Neural progenitor cell (in vitro differentiated cells): ENCODE measurements around the gene HTR3C. TPM values are rescaled to one million over a fixed set of nuclear protein-coding genes. Genes with fewer than 3 reads are reported as not detected.
"Not testable (repeated sequence)": the region's sequence is repeated elsewhere in the genome, so short reads cannot be mapped to it uniquely, and the experiment has no call there.

ENCODE experiments used
- DNase-seq: peaks from one replicate; pipeline ENCODE4 v3.0.0-alpha.2; 2016; ENCODE audit warnings: low spot score
- H2AFZ ChIP-seq: fragments of 200-600 bp; sonication (generic); replicated peaks from 2 replicates; pipeline ENCODE4 v1.6.1; 2016; ENCODE audit warnings: antibody characterized with exemption
- H3F3A ChIP-seq: fragments of 200-600 bp; sonication (generic); 2 replicates; pipeline ENCODE4 v1.6.1; 2016; ENCODE audit warnings: antibody characterized with exemption, low read depth
- H3K27ac ChIP-seq: fragments of 200-600 bp; sonication (generic); 2 replicates; pipeline ENCODE4 v1.5.1; 2016; ENCODE audit warnings: mild to moderate bottlenecking
- H3K27me3 ChIP-seq: fragments of 200-600 bp; sonication (generic); 2 replicates; pipeline ENCODE4 v1.6.1; 2016; ENCODE audit warnings: mild to moderate bottlenecking, moderate library complexity
- H3K36me3 ChIP-seq: fragments of 200-600 bp; sonication (generic); 2 replicates; pipeline ENCODE4 v1.5.1; 2016
- H3K4me1 ChIP-seq: fragments of 200-600 bp; sonication (generic); 2 replicates; pipeline ENCODE4 v1.6.1; 2016; ENCODE audit warnings: mixed run types
- H3K4me2 ChIP-seq: fragments of 200-600 bp; sonication (generic); 2 replicates; pipeline ENCODE4 v1.6.1; 2016
- H3K4me3 ChIP-seq: fragments of 200-600 bp; sonication (generic); 2 replicates; pipeline ENCODE4 v1.5.1; 2016
- H3K79me2 ChIP-seq: fragments of 200-600 bp; sonication (generic); 2 replicates; pipeline ENCODE4 v1.6.1; 2016; ENCODE audit warnings: low read depth
- H3K9ac ChIP-seq: fragments of 200-600 bp; sonication (generic); 2 replicates; pipeline ENCODE4 v1.6.1; 2016
- H3K9me3 ChIP-seq: fragments of 200-600 bp; sonication (generic); 2 replicates; pipeline ENCODE4 v1.5.1; 2016; ENCODE audit warnings: low read depth
- H4K20me1 ChIP-seq: fragments of 200-600 bp; sonication (generic); 2 replicates; pipeline ENCODE4 v1.6.1; 2016; ENCODE audit warnings: low read depth
- H3K27ac Mint-ChIP-seq: 3 replicates; pipeline ENCODE4 v1.8.0; 2021; ENCODE audit warnings: mixed read lengths
- H3K27me3 Mint-ChIP-seq: 2 replicates; pipeline ENCODE4 v1.8.0; 2022; ENCODE audit warnings: low read depth, mild to moderate bottlenecking, inconsistent platforms, moderate library complexity, mixed read lengths; ENCODE audit not compliant: insufficient read depth
- H3K36me3 Mint-ChIP-seq: 3 replicates; pipeline ENCODE4 v1.8.0; 2021; ENCODE audit warnings: mixed read lengths
- H3K4me1 Mint-ChIP-seq: 3 replicates; pipeline ENCODE4 v1.8.0; 2021; ENCODE audit warnings: mixed read lengths
- H3K4me3 Mint-ChIP-seq: 3 replicates; pipeline ENCODE4 v1.8.0; 2021; ENCODE audit warnings: mild to moderate bottlenecking, moderate library complexity, mixed read lengths
- H3K9me3 Mint-ChIP-seq: 3 replicates; pipeline ENCODE4 v1.8.0; 2020; ENCODE audit warnings: mixed read lengths
- CTCF ChIP-seq: fragments of 200-600 bp; sonication (generic); IDR thresholded peaks from 2 replicates; pipeline ENCODE4 v1.5.1; 2017; ENCODE audit warnings: antibody characterized with exemption, mild to moderate bottlenecking
- EZH2 ChIP-seq: fragments of 200-600 bp; sonication (generic); IDR thresholded peaks from 2 replicates; pipeline ENCODE4 v1.6.1; 2017; ENCODE audit warnings: antibody characterized with exemption, mild to moderate bottlenecking, moderate library complexity
- EZH2phosphoT487 ChIP-seq: fragments of 200-600 bp; sonication (generic); IDR thresholded peaks from 2 replicates; pipeline ENCODE4 v1.6.1; 2017; ENCODE audit warnings: antibody characterized with exemption
- total RNA-seq: library from RNA; depleted of rRNA; stranded (reverse); fragments of >200 nt; gene quantifications from 2 replicates; pipeline ENCODE4 v1.2.3, GENCODE V29; 2015; ENCODE audit warnings: low replicate concordance

HTR3C gene
- total RNA-seq, 1 donor from 2014 or later, result not detected

- no peak overlapping the region for H2AFZ ChIP-seq
- H3K4me2 ChIP-seq, result no peak overlapping the region
- Mint-ChIP-seq H3K27me3 (no peaks in the 10 kb centered on the region), H3K9me3 (peaks cover 6% of the 10 kb centered on the region), H3K36me3 (no peaks in the 10 kb centered on the region), H3K27ac (no peak overlapping the region), H3K4me3 (no peak overlapping the region), H3K4me1 (no peaks in the 10 kb centered on the region)
- no peaks in the 10 kb centered on the region for H3K9me3 ChIP-seq
- no peak overlapping the region for H3K9ac ChIP-seq
- H4K20me1 ChIP-seq, result no peaks in the 10 kb centered on the region
- H3K36me3 ChIP-seq, result no peaks in the 10 kb centered on the region
- H3K27me3 ChIP-seq, result no peaks in the 10 kb centered on the region
- DNase-seq, result no peak
- no peak for TF ChIP-seq EZH2
- no peak for TF ChIP-seq EZH2phosphoT487
- no peak for TF ChIP-seq CTCF
- H3K27ac ChIP-seq, result no peak overlapping the region
- H3K4me3 ChIP-seq, result no peak overlapping the region
- no peaks in the 10 kb centered on the region for H3K79me2 ChIP-seq
- H3F3A ChIP-seq, result no peaks in the 10 kb centered on the region
- H3K4me1 ChIP-seq, result no peaks in the 10 kb centered on the region
Measured at GRCh38 chr3:184068344-184068743, 15.5 kb downstream of the HTR3C start.

GRCh38 chr3:184071142-184071541 is 18.3 kb downstream of the HTR3C start:
- not testable (repeated sequence) for H3K4me1 ChIP-seq, H3K9me3 Mint-ChIP-seq, H3K4me1 Mint-ChIP-seq, H3K27me3 ChIP-seq, H3K9ac ChIP-seq, DNase-seq, H3F3A ChIP-seq, H4K20me1 ChIP-seq, H3K36me3 Mint-ChIP-seq, H3K79me2 ChIP-seq, H3K9me3 ChIP-seq, H3K4me2 ChIP-seq, H3K36me3 ChIP-seq, H3K27me3 Mint-ChIP-seq, H2AFZ ChIP-seq, H3K4me3 ChIP-seq, H3K4me3 Mint-ChIP-seq, H3K27ac ChIP-seq, H3K27ac Mint-ChIP-seq

- Histone ChIP-seq H4K20me1 (no peaks in the 10 kb centered on the region), H3K4me3 (no peak overlapping the region), H3K79me2 (no peaks in the 10 kb centered on the region), H2AFZ (no peak overlapping the region), H3K4me2 (no peak overlapping the region), H3K27me3 (no peaks in the 10 kb centered on the region), H3K4me1 (no peaks in the 10 kb centered on the region), H3K9ac (no peak overlapping the region), H3K27ac (no peak overlapping the region), H3K36me3 (no peaks in the 10 kb centered on the region), H3K9me3 (no peaks in the 10 kb centered on the region), H3F3A (no peaks in the 10 kb centered on the region)
- peaks cover 6% of the 10 kb centered on the region for H3K9me3 Mint-ChIP-seq
- no peak overlapping the region for H3K27ac Mint-ChIP-seq
- TF ChIP-seq CTCF (no peak), EZH2 (no peak), EZH2phosphoT487 (no peak)
- peaks cover 4% of the 10 kb centered on the region for H3K27me3 Mint-ChIP-seq
- H3K4me3 Mint-ChIP-seq, result no peak overlapping the region
- H3K4me1 Mint-ChIP-seq, result no peaks in the 10 kb centered on the region
- no peak for DNase-seq
- no peaks in the 10 kb centered on the region for H3K36me3 Mint-ChIP-seq
Measured at GRCh38 chr3:184073621-184074020, 20.8 kb downstream of the HTR3C start.

GRCh38 chr3:184075901-184076300 is 23.1 kb downstream of the HTR3C start:
- peaks cover 2% of the 10 kb centered on the region for H3K9me3 Mint-ChIP-seq
- Histone ChIP-seq H3K79me2 (no peaks in the 10 kb centered on the region), H3K27me3 (no peaks in the 10 kb centered on the region), H3F3A (no peaks in the 10 kb centered on the region), H3K36me3 (no peaks in the 10 kb centered on the region), H3K9ac (no peak overlapping the region), H4K20me1 (no peaks in the 10 kb centered on the region), H3K4me2 (no peak overlapping the region), H2AFZ (no peak overlapping the region), H3K4me3 (no peak overlapping the region), H3K27ac (no peak overlapping the region), H3K9me3 (no peaks in the 10 kb centered on the region), H3K4me1 (no peaks in the 10 kb centered on the region)
- peaks cover 4% of the 10 kb centered on the region for H3K27me3 Mint-ChIP-seq
- H3K27ac Mint-ChIP-seq, result no peak overlapping the region
- H3K4me1 Mint-ChIP-seq, result no peaks in the 10 kb centered on the region
- TF ChIP-seq EZH2 (no peak), EZH2phosphoT487 (no peak), CTCF (no peak)
- no peak for DNase-seq
- no peak overlapping the region for H3K4me3 Mint-ChIP-seq
- no peaks in the 10 kb centered on the region for H3K36me3 Mint-ChIP-seq
